Stomach (tissue), 4 donors: Measurements from ENCODE around the gene NTM.

Experiments used
- EP300 ChIP-seq: sonication (generic); formaldehyde crosslinking; IDR thresholded peaks from one replicate; pipeline ENCODE4 v1.6.1; 2017; ENCODE audit warnings: antibody characterized with exemption
- POLR2A ChIP-seq, 4 donors: fragments of 450-650 bp; IDR thresholded peaks; one replicate each; pipeline ENCODE4 v1.6.1; 2016; ENCODE audit warnings: antibody characterized with exemption in 4 of 4, control low read depth in 2 of 4, mild to moderate bottlenecking in 1 of 4, moderate library complexity in 1 of 4
- TF ChIP-seq, protein P1 (sequence below), 7 experiments: fragments of 450-650 bp in 4 of 7; fragments of 200-600 bp in 3 of 7; sonication (generic) in 3 of 7; IDR thresholded peaks; one replicate each; pipeline ENCODE4 v1.5.1; 2016 to 2019; ENCODE audit warnings: antibody characterized with exemption in 7 of 7, control low read depth in 2 of 7, mild to moderate bottlenecking in 1 of 7

DNA sequence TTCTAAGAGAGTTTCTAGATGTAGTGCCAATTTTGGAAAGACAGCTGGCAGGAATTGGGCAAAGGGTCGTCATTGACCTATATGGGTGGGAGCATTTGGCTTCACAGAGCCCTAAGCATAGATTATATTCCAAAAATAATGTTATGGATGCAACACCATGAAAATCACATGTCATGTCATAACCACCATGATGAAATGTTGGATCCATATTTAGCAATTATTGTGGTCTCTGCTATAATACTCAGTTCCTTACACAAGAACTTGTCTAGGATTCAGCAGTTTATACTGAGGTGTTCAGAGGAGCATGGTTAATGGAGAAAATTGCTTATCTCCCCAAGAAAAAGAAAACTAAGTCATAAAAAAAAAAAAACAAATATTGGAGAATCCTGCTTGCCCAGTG lies 31.6 kb downstream of the NTM start:
- TF ChIP-seq, protein P1, sequence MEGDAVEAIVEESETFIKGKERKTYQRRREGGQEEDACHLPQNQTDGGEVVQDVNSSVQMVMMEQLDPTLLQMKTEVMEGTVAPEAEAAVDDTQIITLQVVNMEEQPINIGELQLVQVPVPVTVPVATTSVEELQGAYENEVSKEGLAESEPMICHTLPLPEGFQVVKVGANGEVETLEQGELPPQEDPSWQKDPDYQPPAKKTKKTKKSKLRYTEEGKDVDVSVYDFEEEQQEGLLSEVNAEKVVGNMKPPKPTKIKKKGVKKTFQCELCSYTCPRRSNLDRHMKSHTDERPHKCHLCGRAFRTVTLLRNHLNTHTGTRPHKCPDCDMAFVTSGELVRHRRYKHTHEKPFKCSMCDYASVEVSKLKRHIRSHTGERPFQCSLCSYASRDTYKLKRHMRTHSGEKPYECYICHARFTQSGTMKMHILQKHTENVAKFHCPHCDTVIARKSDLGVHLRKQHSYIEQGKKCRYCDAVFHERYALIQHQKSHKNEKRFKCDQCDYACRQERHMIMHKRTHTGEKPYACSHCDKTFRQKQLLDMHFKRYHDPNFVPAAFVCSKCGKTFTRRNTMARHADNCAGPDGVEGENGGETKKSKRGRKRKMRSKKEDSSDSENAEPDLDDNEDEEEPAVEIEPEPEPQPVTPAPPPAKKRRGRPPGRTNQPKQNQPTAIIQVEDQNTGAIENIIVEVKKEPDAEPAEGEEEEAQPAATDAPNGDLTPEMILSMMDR (IDR thresholded peaks at IDR 0.05), result no peak
- TF ChIP-seq POLR2A (IDR thresholded peaks at IDR 0.05), result no peak
- TF ChIP-seq EP300, result no peak
